ENCODE results near the gene RACGAP1. TPM values are rescaled to one million over a fixed set of nuclear protein-coding genes. Genes with fewer than 3 reads are reported as not detected.

Gene RACGAP1
- total RNA-seq, 4 donors from 2014 or later = 5.5 to 18.5 (median 15.0) TPM

DNA sequence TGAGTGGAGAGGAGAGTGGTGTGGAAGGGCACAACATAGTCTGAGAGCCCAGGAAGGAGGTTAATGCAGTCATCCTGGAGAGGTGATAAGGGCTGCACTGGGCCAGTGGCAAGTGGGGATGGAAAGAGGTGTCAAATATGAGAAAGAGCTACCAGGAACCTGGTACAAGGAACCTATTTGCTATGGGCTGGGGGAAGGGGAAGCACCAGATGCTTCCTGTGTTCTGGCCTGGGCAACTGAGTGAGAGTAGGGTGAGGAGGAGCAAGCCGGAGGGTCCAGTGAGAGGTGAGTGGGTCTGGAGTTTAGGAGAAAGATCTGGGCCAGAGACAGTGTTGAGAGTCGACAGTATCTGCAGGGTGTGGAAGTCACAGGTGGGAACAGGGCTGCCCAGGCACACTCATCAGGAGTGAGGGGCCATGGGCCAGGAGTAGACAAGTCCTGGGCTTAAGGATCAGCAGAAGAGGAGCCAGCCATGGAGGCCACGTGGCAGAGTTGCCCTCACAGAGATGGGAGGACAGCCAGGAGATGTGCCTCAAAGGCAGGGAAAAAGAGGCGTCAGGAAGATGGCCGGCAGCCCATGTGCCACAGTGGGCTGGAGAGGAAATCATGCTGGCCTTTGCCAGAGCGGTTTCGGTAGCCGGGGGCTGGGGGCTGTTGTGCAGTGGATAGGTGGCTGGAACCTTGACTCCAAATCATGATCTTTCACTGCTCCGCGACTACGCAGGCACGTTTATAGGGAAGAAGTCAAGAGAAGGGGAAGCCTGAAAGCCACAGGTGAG is 55.5 kb downstream of the RACGAP1 start:
- no peak for TF ChIP-seq CTCF (IDR thresholded peaks at IDR 0.05; ENCODE audit: low read depth)

DNA sequence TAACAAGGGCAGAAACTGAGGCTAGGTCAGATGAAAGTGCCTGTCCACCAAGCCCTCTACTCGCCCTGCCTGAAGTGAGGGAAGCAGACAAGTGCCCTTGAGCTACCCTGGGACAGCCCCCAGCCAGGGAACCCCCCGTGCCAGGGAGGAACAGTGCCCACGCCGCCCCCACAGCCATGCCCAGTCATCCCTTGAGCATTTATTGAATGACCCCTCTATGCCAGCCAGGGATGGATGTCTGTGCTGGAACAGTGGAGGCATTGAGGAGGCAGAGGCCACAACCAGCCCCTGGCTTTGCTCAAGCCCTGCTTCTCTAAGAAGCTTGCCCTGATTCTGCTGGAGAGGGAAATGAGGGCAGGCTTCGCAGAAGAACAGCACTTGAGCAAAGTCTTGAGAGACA is 56.3 kb downstream of the RACGAP1 start:
- no peak for TF ChIP-seq CTCF (IDR thresholded peaks at IDR 0.05; ENCODE audit: low read depth)

GRCh38 chr12:49968471-49968870 is 56.8 kb downstream of the RACGAP1 start:
- TF ChIP-seq CTCF (IDR thresholded peaks at IDR 0.05; ENCODE audit: low read depth) = no peak

DNA sequence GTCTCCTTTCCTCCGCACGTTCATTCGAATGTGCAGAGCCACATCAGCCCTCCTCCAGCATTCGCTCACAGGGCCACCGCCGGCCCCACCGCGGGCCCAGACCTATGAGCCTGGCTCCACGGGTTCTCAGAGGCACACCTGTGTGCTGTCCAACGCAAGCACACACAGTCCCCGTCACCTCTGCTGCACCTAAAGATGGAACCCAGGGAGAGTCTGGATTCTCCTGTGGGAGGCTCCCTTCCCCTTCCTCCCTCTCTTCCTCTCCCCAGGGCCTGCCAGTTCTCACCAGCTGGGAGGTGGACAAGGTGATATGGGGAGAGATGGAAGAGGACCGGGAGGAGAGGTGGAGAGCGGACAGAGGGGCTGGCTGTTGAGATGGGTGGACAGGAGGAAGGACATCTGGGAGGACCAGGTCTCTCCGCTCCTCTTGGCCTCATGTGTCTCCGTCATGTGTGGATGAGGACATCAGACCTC is 57.5 kb downstream of the RACGAP1 start:
- no peak for TF ChIP-seq CTCF (IDR thresholded peaks at IDR 0.05; ENCODE audit: low read depth)

DNA sequence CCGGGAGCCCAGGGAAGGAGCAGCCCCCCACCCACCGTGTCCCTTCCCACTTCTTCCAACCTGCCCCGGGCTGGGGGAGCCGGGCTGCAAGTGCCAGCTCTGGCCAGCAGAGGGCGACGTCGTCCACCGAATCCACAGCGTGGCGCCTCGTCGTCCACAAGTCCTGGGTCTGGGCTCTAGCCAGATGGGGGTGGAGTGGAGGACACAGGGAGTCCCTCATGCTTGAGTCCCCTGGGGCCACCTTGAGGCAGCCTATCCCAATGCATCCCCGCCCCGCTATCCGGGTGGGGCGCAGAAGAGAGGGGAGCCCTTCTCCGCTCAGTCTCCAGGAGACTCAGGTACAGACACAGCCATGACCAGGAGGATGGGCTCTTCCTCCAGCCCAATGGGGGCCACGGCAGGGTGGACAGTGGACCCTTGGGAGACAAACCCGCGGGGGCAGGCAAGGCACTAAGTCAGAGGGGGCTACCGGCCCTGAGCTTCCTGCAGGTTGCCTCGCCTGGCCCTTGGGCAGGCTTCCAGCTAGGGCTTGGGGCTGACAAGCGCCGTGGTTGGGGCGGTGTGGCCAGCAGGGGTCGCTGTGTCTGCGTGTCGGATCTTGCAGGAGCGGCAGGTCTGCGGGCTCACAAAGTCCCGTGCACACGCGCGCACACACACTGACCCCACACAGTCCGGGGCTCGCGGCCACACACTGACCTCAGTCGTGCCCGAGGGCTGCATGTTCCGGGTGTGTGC is 58.1 kb downstream of the RACGAP1 start:
- TF ChIP-seq CTCF (IDR thresholded peaks at IDR 0.05; ENCODE audit: low read depth) = no peak

DNA sequence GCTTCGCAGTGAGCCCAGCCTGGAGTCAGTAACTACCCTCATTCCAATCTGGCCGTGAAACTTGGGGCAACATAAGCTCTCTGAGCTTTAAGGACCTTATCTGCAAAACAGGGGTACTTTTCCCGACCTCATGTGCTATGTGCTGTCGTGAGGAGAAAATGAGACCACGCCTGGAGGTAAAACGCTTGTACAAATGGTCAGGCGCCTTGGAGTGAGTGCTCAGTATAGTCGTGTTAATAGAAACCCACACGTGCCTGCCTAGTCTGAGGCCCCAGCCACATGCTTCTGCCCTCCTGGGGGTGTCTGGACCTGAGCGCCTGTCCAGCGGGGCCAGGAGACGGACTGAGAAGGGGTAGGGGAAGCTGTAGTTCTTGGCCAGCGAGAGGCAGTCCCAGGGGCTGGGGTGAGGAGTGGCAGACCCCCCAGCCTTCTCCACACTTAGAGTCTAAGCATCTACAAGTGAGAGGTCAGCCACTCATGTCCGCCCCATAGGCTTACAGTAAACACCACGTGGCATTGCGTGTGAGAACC is 58.7 kb downstream of the RACGAP1 start:
- TF ChIP-seq CTCF (IDR thresholded peaks at IDR 0.05; ENCODE audit: low read depth) = no peak

GRCh38 chr12:49965836-49966235 is 59.5 kb downstream of the RACGAP1 start:
- no peak for TF ChIP-seq CTCF (IDR thresholded peaks at IDR 0.05; ENCODE audit: low read depth)
